ENCODE measurements around the gene SLX4IP. TPM values are rescaled to one million over a fixed set of nuclear protein-coding genes. Genes with fewer than 3 reads are reported as not detected.

The SLX4IP gene
- polyA plus RNA-seq, 3 donors: 0.76 to 2.5 (median 1.1) TPM

DNA sequence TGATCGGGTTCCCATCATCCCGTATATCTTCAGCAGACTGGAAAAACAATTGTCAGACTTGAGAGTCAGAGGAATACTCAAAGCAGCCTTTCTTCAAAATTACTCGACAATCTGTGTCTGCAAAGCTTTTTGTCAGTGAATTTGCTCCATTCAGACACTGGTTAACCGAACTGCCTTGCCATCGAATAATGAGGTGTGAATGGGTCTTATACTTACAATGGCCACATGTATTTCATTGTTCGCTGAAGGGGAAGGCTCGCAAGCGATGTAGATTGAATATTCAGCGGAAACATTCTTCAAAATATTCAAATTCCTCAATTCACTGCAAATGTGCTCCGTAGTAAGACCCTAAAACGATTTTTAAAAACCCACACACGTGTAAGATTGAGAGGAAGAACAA, 205.8 kb downstream of the SLX4IP start:
- H3K36me3 ChIP-seq (replicated peaks in 1 of 2; ENCODE audit: control insufficient read depth in 1 of 2, insufficient read depth in 2 of 2, low read length in 2 of 2): peaks cover 67 to 88% of the 10 kb centered on the region in 2 donors

GRCh38 chr20:10641467-10641866, 206.4 kb downstream of the SLX4IP start:
- Mint-ChIP-seq H3K4me1 (no peaks in the 10 kb centered on the region), H3K27ac (peak overlapping the region in 1 of 7 donors; percentile 73), H3K27me3 (ENCODE audit: low read depth in 3 of 3) (no peaks in the 10 kb centered on the region), H3K4me3 (no peak overlapping the region), H3K9me3 (no peaks in the 10 kb centered on the region), H3K36me3 (peaks cover 84 to 90% of the 10 kb centered on the region in 2 donors)
- Histone ChIP-seq H2AFZ (ENCODE audit: insufficient read depth, low read depth, low read length, poor library complexity, severe bottlenecking) (no peak overlapping the region), H3K79me2 (ENCODE audit: insufficient read depth, low read length) (no peaks in the 10 kb centered on the region), H3K4me2 (replicated peaks; ENCODE audit: extremely low read depth, low read length, poor library complexity, severe bottlenecking) (no peak overlapping the region), H3K27ac (ENCODE audit: low read depth in 1 of 2, low read length in 2 of 2) (no peak overlapping the region), H3K4me3 (replicated peaks in 1 of 3; ENCODE audit: low read depth in 2 of 3, low read length in 3 of 3) (no peak overlapping the region), H3K9me3 (replicated peaks in 1 of 2; ENCODE audit: control insufficient read depth in 1 of 2, insufficient read depth in 1 of 2, low read length in 2 of 2) (no peaks in the 10 kb centered on the region), H3K4me1 (ENCODE audit: control insufficient read depth in 1 of 2, insufficient read depth in 2 of 2, low read length in 2 of 2) (no peaks in the 10 kb centered on the region), H3K36me3 (replicated peaks in 1 of 2; ENCODE audit: control insufficient read depth in 1 of 2, insufficient read depth in 2 of 2, low read length in 2 of 2) (peaks cover 67 to 94% of the 10 kb centered on the region in 2 donors), H3K27me3 (ENCODE audit: control insufficient read depth in 2 of 2, insufficient read depth in 2 of 2, low read length in 2 of 2) (no peaks in the 10 kb centered on the region), H3K9ac (ENCODE audit: insufficient read depth, low read length, poor library complexity, severe bottlenecking) (no peak overlapping the region), H4K20me1 (ENCODE audit: insufficient read depth, low read length) (no peaks in the 10 kb centered on the region)
- WGBS (ENCODE audit: insufficient coverage): over 99% methylated on average over 12 of the region's 12 CpGs
- no peak for DNase-seq
- intact Hi-C loops (cut with micrococcal nuclease): no loop called here
- TF ChIP-seq CTCF (IDR thresholded peaks at IDR 0.05): no peak

More for the DNA sequence above, 205.8 kb downstream of the SLX4IP start:
- Mint-ChIP-seq H3K36me3 (peaks cover 79 to 84% of the 10 kb centered on the region in 2 donors), H3K4me1 (no peaks in the 10 kb centered on the region), H3K4me3 (no peak overlapping the region), H3K27me3 (ENCODE audit: low read depth in 3 of 3) (no peaks in the 10 kb centered on the region), H3K27ac (no peak overlapping the region), H3K9me3 (no peaks in the 10 kb centered on the region)
- Histone ChIP-seq H3K27ac (ENCODE audit: low read depth in 1 of 2, low read length in 2 of 2) (no peak overlapping the region), H3K9ac (ENCODE audit: insufficient read depth, low read length, poor library complexity, severe bottlenecking) (no peak overlapping the region), H3K4me3 (replicated peaks in 1 of 3; ENCODE audit: low read depth in 2 of 3, low read length in 3 of 3) (no peak overlapping the region), H3K9me3 (replicated peaks in 1 of 2; ENCODE audit: control insufficient read depth in 1 of 2, insufficient read depth in 1 of 2, low read length in 2 of 2) (no peaks in the 10 kb centered on the region), H4K20me1 (ENCODE audit: insufficient read depth, low read length) (no peaks in the 10 kb centered on the region), H3K4me1 (ENCODE audit: control insufficient read depth in 1 of 2, insufficient read depth in 2 of 2, low read length in 2 of 2) (no peaks in the 10 kb centered on the region), H3K4me2 (replicated peaks; ENCODE audit: extremely low read depth, low read length, poor library complexity, severe bottlenecking) (no peak overlapping the region), H2AFZ (ENCODE audit: insufficient read depth, low read depth, low read length, poor library complexity, severe bottlenecking) (no peak overlapping the region), H3K27me3 (ENCODE audit: control insufficient read depth in 2 of 2, insufficient read depth in 2 of 2, low read length in 2 of 2) (no peaks in the 10 kb centered on the region), H3K79me2 (ENCODE audit: insufficient read depth, low read length) (no peaks in the 10 kb centered on the region)
- intact Hi-C loops (cut with micrococcal nuclease): no loop called here
- TF ChIP-seq CTCF (IDR thresholded peaks at IDR 0.05): no peak
- no peak for DNase-seq
- WGBS (ENCODE audit: insufficient coverage): 100% methylated on average over 3 of the region's 12 CpGs

All from CD14-positive monocyte (primary cell).